NCI-H2196 (cell line): ENCODE measurements around the gene PLB1.

Experiments
- DNase-seq: peaks from one replicate; lab custom pipeline; 2025; ENCODE audit not compliant: unreplicated experiment; lab: John Stamatoyannopoulos, UW

The PLB1 gene

GRCh38 chr2:28610583-28611201, 114.8 kb downstream of the PLB1 start:
- DNase-seq: no peak

- no peak for DNase-seq
These were observed 116.4 kb downstream of the PLB1 start for GRCh38 chr2:28612131-28612812.

GRCh38 chr2:28613186-28613585, 117.3 kb downstream of the PLB1 start:
- DNase-seq: no peak

GRCh38 chr2:28613633-28614501, 118.0 kb downstream of the PLB1 start:
- DNase-seq: peak; percentile 31

GRCh38 chr2:28615706-28616105, 119.8 kb downstream of the PLB1 start:
- no peak for DNase-seq

- no peak for DNase-seq
These were observed 120.6 kb downstream of the PLB1 start for GRCh38 chr2:28616396-28616999.

GRCh38 chr2:28617502-28618184, 121.8 kb downstream of the PLB1 start:
- no peak for DNase-seq

GRCh38 chr2:28618221-28619141, 122.6 kb downstream of the PLB1 start:
- DNase-seq: no peak

- DNase-seq: no peak
These were observed 123.6 kb downstream of the PLB1 start for GRCh38 chr2:28619213-28620196.

GRCh38 chr2:28620291-28620793, 124.5 kb downstream of the PLB1 start:
- no peak for DNase-seq

- no peak for DNase-seq
These were observed 124.9 kb downstream of the PLB1 start for GRCh38 chr2:28620801-28621171.

- peak; percentile 45 for DNase-seq
These were observed 125.6 kb downstream of the PLB1 start for GRCh38 chr2:28621172-28622100.

- DNase-seq: no peak
These were observed 126.2 kb downstream of the PLB1 start for GRCh38 chr2:28622101-28622499.

- DNase-seq: no peak
These were observed 127.9 kb downstream of the PLB1 start for GRCh38 chr2:28623582-28624405.

- no peak for DNase-seq
These were observed 128.6 kb downstream of the PLB1 start for GRCh38 chr2:28624436-28624792.

- no peak for DNase-seq
These were observed 129.2 kb downstream of the PLB1 start for GRCh38 chr2:28624793-28625701.
